ENCODE data around the gene NGEF. TPM values are rescaled to one million over a fixed set of nuclear protein-coding genes. Genes with fewer than 3 reads are reported as not detected.

Gene NGEF
- total and polyA plus RNA-seq, 10 of the 15 experiments (the other 5 are each of a cell fraction or from before 2014, with no cell fraction given): 0.12 TPM; not detected in 9

- BruUV-seq (replicated peaks): no TSS peak
- Histone ChIP-seq H2AFZ (ENCODE audit: control insufficient read depth, low read depth, low read length) (no peak overlapping the region), H3K4me2 (ENCODE audit: control insufficient read depth, insufficient read depth) (no peak overlapping the region), H3K9me3 (replicated peaks; ENCODE audit: control insufficient read depth, insufficient read depth, low read length) (no peaks in the 10 kb centered on the region), H3K9ac (ENCODE audit: control insufficient read depth, insufficient read depth, low read length) (no peak overlapping the region), H3K27ac (ENCODE audit: control insufficient read depth, insufficient read depth) (no peak overlapping the region), H3K79me2 (ENCODE audit: control insufficient read depth, insufficient read depth, low read length) (no peaks in the 10 kb centered on the region), H4K20me1 (ENCODE audit: control insufficient read depth, insufficient read depth) (no peaks in the 10 kb centered on the region), H3K4me1 (ENCODE audit: control insufficient read depth, insufficient read depth, low read length) (no peaks in the 10 kb centered on the region), H3K36me3 (ENCODE audit: control insufficient read depth in 2 of 2, insufficient read depth in 2 of 2, low read length in 1 of 2) (no peaks in the 10 kb centered on the region), H3K27me3 (replicated peaks in 1 of 2; ENCODE audit: control insufficient read depth in 2 of 2, insufficient read depth in 2 of 2, low read length in 1 of 2) (no peaks in the 10 kb centered on the region; a peak in 1 of 4 replicates), H3K4me3 (no peak overlapping the region)
- in situ Hi-C loops (cut with MboI): no loop called here
- intact Hi-C loops (cut with micrococcal nuclease; ENCODE audit: unreplicated experiment): no loop called here
- FAIRE-seq (peak; percentile 68), DNase-seq (ENCODE audit: low read depth, low spot score) (no peak), ATAC-seq (no peak)
- CTCF ChIA-PET: interaction anchor here (1.5 kb wide), 1 partner anchor 168 kb away, joined by 6 read pairs; no protein-coding TSS in a partner anchor
- TF ChIP-seq ZBTB4 (CRISPR knock-in tag; IDR thresholded peaks at IDR 0.05): no peak
- TF ChIP-seq BCL3 (IDR thresholded peaks at IDR 0.05; ENCODE audit: borderline replicate concordance, insufficient read depth, low read depth, low read length, poor library complexity, severe bottlenecking): peak; percentile 8
- RAD21 ChIA-PET (ENCODE audit: unreplicated experiment): no interaction called here
- POLR2A ChIA-PET: no interaction called here
- SMC1A ChIA-PET (ENCODE audit: uncharacterized antibody, unreplicated experiment): no interaction called here
- 59% methylated on average over 11 of the region's 11 CpGs for WGBS (ENCODE audit: insufficient coverage, insufficient replicate concordance, low lambda C conversion rate, missing lambda C conversion rate)
Measured at GRCh38 chr2:232886176-232886575, 126.9 kb downstream of the NGEF start.
